ENCODE data around the gene ATP2C1.
"Not testable (repeated sequence)": the region's sequence is repeated elsewhere in the genome, so short reads cannot be mapped to it uniquely, and the experiment has no call there.

ATP2C1 gene, protein sequence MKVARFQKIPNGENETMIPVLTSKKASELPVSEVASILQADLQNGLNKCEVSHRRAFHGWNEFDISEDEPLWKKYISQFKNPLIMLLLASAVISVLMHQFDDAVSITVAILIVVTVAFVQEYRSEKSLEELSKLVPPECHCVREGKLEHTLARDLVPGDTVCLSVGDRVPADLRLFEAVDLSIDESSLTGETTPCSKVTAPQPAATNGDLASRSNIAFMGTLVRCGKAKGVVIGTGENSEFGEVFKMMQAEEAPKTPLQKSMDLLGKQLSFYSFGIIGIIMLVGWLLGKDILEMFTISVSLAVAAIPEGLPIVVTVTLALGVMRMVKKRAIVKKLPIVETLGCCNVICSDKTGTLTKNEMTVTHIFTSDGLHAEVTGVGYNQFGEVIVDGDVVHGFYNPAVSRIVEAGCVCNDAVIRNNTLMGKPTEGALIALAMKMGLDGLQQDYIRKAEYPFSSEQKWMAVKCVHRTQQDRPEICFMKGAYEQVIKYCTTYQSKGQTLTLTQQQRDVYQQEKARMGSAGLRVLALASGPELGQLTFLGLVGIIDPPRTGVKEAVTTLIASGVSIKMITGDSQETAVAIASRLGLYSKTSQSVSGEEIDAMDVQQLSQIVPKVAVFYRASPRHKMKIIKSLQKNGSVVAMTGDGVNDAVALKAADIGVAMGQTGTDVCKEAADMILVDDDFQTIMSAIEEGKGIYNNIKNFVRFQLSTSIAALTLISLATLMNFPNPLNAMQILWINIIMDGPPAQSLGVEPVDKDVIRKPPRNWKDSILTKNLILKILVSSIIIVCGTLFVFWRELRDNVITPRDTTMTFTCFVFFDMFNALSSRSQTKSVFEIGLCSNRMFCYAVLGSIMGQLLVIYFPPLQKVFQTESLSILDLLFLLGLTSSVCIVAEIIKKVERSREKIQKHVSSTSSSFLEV

DNA sequence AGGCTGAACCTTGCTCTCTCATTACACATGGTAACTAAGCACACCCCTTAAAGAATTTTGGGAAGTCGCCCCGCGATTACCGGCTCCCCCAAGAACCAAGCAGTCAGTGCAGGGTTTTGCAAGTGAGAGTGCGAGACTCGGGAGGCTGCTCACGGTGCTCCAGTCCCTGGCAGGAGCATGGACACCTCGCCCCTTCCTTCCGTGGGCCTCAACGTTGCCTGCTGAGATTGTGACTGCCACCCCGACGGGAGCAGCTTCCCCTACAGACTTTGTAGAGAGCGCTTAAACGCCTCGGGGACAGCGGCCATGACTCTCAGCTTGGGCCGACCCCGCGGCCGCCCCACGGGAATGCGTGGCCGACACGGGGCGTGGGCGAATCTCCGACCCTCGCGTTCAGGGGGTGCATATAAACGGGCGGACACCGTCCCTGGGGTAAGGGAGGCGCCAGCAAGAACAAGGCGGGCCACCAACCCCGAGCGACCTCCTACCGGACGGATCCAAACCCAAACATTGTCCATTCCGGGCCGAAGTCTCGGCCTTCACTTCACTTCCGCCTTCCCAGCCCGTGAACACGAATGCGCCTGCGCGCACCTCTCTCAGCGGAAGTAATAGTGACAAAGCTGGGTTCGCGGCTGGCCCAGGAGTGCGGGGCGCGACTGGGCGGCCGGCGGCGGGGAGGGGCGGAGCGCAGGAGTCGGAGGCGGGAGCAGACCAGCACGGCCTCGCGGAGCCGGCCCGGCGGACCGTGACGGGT, at the start of gene ATP2C1:
TSS of gene ATP2C1 (plus strand) at position 709 of the 754 bp plus-strand sequence. CDS start 686 bp downstream, outside the sequence.
- DNase-seq = peak; percentile 95

DNA sequence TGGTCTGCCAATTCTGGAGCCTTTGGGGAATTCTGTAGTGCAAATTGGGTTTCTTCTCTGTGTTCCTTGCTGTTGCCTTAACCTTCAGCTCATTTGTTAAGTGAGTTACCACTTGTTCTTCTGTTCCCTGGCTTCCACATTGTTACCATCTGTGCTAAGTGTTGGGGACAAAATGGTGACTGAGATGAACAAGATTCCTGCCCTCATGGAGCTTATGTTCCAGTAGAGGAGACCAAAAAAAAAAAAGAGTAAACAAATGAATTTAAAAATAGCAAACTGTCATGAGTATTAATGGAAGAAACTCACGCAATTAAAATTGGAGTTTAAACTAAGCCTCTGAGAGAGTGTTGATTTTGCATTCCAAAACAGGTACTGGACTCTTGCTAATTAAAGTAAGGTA, 49.4 kb upstream of the ATP2C1 start:
- DNase-seq = no peak

DNA sequence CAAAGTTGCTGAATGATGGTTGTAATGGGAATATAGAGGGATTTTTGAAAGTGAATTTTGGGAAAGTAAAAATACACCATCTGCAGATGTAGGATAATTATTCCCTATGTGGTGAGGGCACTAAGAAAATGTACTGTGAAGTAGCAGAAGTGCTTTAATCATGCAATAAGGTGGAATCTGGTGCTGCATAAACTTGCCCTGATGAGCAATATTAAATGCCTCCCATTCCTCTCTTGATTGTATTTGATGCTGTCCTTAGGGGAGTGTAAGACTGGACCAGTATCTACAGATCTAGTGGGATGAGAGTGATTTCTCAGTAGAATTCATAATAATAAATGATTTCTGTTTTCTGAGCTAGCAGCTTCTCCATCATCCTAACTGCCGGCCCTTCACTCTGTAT, 47.7 kb upstream of the ATP2C1 start:
- no peak for DNase-seq

DNA sequence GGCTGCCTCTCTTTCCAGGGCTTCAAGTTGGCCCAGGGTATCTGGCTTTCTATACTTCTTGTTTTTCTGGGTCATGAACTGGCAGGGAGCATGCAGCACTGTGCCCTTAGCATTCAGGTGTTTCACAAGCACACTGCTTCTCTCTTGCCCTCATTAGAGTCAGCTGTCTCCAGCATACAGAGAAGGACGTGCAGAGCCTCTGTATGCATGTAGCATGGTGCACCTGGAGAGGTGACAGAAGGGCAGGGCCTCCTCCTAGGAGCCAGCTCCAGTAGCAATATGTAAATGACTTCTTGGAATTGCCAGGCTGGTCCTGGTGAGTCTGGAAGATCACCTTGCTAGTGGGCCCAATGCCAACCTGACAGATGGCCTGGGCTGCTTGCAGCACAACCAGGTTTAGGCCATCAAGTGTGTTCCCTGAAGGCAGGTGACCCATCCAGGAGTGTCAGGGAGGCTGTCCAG, 44.8 kb upstream of the ATP2C1 start:
- no peak for DNase-seq

DNA sequence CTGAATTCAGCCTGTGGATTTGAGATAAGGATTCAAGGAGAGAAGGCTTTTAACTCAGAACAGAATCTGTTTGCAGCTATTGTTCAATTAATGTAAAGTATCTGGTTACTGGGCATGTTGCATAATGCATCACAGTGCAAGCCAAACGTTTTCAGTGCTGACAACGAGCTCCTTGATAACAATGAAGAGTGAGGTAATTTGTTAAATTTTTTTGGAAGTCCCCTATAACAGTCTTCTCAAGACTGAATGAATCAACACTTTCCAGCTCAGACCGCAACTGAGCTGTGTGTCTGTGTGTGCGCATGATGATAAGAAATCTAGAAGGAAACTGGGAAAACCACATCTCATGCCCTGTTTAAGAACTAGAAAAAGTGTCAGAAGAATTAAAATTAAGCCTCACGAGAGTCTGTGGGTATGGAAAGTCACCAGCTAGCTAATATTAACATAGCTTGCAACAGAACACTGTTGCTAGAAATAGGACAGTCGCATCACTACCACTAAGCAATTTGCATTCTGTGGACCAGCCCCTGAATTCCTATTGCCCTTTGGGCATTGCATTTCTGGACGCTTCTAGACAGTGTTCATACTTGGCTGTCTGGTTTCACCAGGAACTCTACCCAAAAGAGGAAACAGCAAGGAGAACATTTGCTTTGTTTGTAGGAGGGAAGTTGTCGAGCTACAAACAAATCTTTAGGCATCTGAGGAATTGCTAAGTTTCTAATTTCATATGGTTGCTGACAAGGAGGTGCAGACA, 43.7 kb upstream of the ATP2C1 start:
- peak; percentile 50 for DNase-seq

DNA sequence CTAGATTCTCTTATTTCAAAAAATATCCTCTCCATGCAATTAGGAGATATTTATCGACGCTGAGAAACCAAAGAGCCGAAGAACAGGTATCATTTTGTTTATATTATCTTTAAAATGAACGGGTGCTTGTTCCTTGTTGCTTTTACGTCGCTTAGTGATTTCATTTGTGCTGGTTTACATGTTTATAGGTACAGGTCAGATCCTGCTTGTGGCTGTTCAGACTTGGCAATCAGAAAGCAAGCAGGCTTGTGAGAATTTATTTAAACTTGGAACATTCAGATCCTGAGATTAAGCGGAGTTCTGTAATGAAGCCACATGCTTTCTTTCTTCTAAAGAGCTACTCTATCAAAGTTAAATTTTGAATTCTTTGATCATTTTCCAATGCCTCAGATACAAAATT, 43.0 kb upstream of the ATP2C1 start:
- no peak for DNase-seq

DNA sequence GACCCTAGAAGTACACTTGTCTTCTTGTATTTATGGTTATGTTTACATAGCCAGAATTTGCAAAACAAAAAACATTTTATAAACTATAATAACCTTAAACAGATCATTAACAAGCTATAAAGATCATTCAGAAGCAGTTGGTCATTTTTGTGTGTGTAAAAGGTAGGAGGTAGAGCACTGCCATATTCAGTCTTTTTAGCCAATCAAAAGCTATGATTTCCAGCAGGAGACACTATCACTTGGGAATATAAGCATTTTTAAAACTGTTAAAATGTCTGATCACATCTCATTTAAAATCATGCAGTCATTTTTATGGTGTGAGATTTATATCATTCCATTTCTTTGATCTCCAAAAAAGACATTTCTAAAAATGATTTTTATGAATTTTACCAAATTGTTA, 42.6 kb upstream of the ATP2C1 start:
- DNase-seq = no peak

DNA sequence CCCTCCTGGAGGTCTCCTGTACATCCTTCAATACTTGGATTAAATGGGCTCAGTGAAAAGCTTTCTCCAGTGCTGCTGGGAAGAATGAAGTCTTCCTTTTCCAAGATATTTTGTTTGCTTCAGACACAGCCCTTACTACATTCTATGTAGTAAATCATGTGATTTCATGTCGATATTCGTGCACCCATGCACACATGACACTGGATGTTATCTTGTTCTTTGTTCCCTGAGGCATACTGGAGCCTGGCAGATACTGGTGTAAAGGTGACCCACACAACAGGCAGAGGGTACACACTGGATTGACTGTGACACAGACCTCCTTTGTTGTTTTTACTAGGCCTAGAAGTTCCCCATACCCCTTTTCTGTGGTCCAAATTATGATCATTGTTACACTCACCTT, 40.3 kb upstream of the ATP2C1 start:
- no peak for DNase-seq

DNA sequence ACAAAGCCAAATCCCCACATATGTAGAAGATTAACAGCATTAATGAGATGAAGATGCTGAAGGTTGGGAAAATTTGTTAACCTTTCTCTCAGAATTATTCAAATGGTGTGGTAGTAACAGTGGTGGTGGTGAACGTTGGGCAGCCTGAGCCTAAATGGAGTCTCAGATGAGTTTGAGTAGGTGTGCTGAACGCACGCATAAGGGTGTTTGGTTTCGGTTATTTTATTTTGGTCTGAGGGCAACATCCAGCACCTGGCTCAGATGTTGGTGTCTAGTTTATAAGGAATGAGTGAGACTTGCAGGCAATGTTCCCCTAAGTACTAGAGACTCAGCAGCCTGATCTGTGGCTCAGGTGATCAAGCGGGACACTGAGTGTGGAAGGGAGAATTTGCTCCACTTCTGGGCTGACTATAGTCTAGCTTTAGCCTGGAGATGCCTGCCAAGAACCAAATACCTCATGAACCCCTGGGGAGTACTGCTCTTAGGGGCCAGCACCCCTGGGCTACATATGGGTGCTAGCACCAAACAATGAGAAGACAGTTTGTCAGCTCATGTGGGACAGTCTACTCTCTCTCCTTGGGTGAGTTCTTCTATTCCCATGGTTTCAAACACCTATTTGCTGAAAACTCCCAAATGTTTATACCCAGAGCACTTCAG, 39.5 kb upstream of the ATP2C1 start:
- no peak for DNase-seq

DNA sequence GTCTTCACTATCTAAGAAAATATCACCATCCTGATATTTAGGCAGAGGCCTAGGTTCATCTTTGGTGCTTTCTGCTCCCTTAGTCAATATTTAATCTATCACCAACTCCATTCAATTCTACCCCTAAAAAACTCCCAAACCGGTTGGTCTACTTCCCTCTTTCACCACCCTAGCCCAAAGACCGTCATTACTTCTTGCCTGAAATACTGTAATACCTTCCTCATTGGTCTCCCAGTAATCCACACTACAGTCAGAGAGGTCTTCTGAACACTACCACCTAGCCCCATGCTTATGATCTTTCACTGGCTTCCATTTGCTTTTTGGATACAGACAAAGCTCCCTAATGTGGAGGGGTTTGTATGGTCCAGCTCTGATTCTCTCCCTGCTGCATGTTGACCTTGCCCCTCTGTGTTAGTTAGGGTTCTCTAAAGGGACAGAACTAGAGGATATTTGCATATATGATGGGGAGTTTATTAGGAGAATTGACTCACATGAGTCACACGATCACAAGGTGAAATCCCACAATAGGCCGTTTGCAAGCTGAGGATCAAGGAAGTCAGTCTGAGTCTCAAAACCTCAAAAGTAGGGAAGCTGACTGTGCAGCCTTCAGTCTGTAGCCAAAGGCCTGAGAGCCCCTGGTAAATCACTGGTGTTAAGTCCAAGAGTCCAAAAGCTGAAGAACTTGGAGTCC, 36.4 kb upstream of the ATP2C1 start:
- no peak for DNase-seq

DNA sequence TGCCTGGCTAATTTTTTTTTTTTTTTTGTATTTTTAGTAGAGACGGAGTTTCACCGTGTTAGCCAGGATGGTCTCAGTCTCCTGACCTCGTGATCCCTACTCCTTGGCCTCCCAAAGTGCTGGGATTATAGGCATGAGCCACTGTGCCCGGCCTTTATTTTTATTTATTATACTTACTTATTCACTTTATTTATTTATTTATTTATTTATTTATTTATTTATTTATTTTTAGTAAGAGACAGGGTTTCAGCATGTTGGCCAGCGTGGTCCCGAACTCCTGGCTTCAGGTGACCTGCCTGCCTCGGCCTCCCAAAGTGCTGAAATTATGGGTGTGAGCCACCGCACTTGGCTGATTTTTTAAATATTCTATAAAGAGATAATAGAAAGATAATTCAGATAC, 31.8 kb upstream of the ATP2C1 start:
- DNase-seq = not testable (repeated sequence)

DNA sequence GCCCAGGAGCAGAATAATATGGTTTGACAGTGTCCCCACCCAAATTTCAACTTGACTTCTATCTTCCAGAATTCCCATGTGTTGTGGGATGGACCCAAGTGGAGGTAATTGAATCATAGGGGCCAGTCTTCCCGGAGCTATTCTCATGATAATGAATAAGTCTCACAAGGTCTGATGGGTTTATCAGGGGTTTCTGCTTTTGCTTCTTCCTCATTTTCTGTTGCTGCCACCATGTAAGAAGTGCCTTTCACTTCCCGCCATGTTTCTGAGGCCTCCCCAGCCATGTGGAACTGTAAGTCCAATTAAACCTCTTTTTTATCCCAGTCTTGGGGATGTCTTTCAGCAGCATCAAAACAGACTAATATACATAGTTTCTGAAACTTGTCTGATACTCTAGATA, 28.4 kb upstream of the ATP2C1 start:
- no peak for DNase-seq

DNA sequence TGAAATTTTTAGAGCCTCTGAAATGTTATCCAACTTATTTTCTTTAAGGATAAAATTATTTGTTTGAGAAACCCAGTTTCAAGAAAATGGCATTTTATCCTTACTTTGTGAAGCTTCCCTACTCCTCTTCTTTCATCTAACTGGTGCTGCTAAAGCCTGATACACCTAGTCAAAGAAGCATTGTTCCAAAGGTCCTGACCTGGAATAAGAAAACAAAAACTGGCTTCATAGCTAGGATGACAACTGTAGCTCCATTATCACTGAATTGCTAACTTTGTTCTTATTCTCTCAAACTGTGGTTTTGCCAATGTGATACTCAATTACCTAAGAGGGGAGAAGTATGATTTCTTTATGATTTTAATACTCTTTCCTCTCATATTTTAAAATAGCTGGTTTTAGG, 27.6 kb upstream of the ATP2C1 start:
- no peak for DNase-seq

DNA sequence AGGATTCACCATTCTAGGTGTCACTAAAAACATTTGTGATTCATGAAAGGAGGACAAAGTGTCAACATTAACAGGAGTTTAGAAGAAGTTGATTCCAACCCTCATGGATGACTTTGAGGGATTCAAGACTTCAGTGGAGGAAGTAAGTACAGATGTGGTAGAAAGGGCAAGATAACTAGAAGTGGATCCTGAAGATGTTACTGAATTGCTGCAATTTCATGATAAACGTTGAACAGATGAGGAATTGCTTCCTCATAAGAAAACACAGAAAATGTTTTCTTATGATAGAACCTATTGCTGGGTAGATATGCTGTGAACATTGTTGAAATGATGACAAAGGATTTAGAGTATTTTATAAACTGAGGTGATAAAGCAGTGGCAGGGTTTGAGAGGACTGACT, 23.5 kb upstream of the ATP2C1 start:
- DNase-seq = no peak

DNA sequence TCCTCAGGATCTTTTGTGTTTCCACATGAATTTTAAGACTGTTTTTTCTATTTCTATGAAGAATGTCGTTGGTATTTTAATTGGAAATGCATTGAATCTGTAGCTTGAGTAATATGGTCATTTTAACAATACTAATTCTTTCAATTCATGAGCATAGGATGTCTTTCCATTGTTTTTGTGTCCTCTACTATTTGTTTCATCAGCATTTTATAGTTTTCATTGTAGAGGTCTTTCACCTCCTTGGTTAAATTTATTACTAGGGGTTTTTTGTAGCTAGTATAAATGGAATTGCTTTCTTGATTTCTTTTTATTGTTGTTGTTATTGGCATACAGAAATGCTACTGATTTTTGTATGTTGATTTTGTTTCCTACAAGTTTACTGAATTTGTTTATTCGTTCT, 17.3 kb upstream of the ATP2C1 start:
- no peak for DNase-seq

DNA sequence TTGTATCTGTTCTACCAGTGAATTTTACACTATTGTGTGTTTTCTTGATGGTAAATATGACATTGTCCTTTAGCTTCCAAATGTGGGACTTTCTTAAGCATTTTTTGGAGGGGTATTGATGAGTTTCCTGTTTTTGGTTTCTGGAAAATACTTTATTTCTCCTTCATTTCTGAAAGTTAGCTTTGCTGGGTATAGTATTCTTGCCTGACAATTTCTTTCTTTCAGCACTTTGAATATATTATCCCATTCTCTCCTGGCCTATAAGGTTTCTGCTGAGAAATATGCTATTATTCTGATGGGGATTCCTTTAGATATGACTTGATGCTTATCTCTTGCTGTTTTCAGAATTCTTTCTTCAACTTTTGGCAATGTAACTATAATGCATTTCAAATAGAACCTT, 15.4 kb upstream of the ATP2C1 start:
- DNase-seq = no peak

DNA sequence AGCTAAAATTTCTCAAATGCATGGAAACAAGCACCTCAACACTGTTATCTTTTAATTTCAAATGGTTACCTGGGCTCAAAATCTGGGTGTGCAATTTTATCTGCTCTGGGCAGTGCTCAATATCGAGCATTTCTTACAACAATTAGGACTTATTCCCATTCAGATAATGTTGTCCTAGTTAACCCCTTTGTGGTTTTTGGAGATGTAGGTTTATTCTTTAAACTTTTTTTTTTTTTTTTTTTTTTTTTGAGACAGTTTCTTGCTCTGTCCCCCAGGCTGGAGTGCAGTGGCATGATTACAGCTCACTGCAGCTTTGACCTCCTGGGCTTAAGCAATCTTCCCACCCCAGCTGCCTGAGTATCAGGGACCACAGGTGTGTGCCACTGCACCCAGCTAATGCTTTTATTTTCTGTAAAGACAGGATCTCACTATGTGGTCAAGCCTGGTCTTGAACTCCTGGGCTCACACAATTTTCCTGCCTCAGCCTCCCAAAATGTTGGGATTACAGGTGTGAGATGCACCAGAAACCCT, 4.4 kb upstream of the ATP2C1 start:
- no peak for DNase-seq

DNA sequence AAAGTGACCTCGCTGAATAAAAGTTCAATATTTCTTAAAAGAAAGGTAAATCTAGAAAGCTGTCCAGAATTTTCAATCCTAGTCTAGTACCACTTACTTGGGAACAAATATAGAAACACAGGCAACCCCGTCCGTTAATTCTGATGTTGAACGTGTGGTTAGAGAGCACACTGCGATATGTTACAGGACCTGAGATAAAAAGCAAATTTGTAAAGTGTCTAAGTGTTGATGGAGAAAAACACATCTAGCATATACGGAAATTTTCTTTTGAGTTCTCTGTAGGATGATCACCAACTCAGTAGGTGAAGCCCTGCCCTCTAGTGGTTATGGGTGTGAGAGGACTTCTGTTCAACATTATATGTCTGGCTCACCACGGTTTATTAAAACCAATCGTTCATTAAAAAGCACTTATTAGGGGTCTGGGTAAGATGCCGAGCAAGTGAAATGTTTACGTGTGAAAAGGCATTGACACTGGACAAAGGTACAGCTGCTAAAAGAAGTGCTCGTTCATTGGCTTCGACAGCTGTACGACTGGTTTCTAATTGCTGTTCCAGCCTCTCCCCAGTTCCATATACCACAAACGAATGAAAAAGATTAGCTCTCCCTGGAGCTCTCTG, 1.0 kb upstream of the ATP2C1 start:
- peak; percentile 75 for DNase-seq

DNA sequence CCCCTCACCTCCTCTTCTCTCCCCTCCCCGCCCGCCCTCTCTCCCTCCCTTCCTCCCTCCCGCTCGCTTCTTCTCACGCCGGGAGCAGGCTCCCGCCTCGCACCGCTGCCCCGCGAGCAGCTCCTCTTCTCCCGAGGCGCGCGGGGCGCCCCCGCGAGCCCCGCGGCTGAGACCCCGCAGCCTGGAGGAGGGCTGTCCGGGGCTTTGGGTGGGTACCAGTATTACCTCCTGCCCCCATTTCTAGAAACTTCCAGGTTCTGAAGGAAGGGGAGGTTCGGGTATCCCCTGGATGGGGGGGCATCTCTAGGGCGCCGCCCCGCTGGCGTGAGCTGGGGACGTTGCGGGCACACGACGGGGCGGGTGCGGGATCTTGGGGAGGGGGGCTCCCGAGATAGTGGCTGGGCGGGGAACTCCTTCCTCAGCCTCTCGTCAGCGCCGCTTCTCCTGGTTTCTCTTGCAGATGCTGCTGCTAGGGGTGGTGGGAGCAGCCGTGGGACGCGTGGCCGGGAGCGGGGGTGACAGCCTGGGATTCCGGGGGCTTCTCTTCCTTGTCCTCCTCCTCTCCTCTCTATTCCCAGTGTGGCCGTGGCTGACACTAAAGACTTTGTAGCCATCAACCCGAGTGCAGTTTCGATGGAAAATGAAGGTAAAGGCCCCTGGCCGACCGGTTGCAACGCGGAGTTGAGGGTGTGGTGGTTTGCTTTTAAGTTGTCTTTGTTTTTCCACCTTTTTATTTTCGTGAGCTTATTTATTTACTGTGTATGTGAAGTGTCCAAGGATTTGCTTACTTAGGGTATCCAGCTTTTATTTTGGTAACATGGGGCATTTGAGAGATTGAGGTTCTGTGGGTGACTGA, 474 bp downstream of the ATP2C1 start:
- peak; percentile 26 for DNase-seq

DNA sequence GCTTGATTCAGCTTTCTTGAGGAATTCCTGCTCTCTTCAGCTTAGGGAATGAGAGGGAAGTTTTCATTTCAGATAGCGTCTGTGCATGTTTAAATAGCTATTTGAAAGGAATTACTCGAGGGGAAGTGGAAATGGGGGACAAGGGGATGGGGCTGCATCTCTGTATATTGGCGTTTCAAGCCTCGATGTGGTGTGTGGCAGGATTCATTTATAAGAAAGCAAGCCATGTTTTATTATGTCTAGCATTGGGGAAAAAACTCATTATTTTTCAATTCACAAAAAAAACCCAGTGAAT, 1.0 kb downstream of the ATP2C1 start:
- DNase-seq = no peak
